ENCODE data around the gene CD8B2. TPM values are rescaled to one million over a fixed set of nuclear protein-coding genes. Genes with fewer than 3 reads are reported as not detected.
"Not testable (repeated sequence)": the region's sequence is repeated elsewhere in the genome, so short reads cannot be mapped to it uniquely, and the experiment has no call there.

CD8B2 gene
- total RNA-seq, 4 donors from 2014 or later, result not detected

DNA sequence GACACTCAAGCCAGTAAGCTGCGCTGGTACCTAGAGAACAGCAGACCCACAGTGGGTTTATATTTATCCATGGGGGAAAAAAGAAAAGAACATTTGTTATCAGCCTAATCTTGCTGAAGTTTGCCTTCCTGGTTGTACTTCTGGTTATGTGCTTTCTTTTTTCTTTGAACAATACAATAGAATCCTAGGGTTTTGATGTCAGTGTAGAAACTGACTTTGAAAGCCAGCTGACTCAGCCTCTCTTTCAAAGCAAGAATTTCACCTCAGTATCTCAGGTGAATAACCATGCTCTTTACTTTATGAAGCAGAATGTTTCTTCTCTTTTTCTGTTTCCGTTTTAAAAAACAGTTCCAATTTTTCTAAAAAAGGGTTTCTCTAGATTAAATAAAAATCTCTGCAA, 78.4 kb downstream of the CD8B2 start:
- H3K9me3 ChIP-seq, result no peaks in the 10 kb centered on the region
- TF ChIP-seq EP300 (IDR thresholded peaks at IDR 0.05) (no peak), POLR2A (IDR thresholded peaks at IDR 0.05) (no peak)
- TF ChIP-seq, protein P1, sequence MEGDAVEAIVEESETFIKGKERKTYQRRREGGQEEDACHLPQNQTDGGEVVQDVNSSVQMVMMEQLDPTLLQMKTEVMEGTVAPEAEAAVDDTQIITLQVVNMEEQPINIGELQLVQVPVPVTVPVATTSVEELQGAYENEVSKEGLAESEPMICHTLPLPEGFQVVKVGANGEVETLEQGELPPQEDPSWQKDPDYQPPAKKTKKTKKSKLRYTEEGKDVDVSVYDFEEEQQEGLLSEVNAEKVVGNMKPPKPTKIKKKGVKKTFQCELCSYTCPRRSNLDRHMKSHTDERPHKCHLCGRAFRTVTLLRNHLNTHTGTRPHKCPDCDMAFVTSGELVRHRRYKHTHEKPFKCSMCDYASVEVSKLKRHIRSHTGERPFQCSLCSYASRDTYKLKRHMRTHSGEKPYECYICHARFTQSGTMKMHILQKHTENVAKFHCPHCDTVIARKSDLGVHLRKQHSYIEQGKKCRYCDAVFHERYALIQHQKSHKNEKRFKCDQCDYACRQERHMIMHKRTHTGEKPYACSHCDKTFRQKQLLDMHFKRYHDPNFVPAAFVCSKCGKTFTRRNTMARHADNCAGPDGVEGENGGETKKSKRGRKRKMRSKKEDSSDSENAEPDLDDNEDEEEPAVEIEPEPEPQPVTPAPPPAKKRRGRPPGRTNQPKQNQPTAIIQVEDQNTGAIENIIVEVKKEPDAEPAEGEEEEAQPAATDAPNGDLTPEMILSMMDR (IDR thresholded peaks at IDR 0.05), result no peak
- H3K36me3 ChIP-seq, result no peaks in the 10 kb centered on the region
- H3K4me1 ChIP-seq, result peaks cover 0 to 21% (median 0%) of the 10 kb centered on the region in 4 donors
- DNase-seq (ENCODE audit: low spot score in 2 of 2), result no peak
- 77 to 81% methylated on average over 2 of the region's 2 CpGs for WGBS, 2 donors
- H3K27me3 ChIP-seq, result no peaks in the 10 kb centered on the region
- no peak overlapping the region for H3K27ac ChIP-seq
- no peak overlapping the region for H3K4me3 ChIP-seq

DNA sequence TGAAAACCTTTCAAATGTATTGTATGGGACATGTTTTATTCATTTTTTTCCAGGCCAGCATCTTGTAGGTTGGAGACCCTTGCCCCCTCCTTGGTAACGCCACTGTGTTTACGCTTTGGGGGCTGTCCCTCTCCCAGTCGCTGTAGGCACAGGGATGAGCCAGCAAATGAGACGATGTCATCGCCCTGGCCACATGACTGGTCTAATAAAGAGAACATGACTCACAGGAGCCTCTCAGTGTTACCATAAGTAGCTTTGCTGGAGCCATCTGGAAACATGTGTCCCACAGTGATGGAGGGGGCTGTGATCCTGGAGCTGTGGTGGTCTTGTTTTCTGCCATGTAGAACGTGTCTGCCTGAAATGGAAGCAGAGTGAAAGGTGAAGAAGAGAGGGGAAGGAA, 78.9 kb downstream of the CD8B2 start:
- peaks cover 0 to 21% (median 0%) of the 10 kb centered on the region in 4 donors for H3K4me1 ChIP-seq

DNA sequence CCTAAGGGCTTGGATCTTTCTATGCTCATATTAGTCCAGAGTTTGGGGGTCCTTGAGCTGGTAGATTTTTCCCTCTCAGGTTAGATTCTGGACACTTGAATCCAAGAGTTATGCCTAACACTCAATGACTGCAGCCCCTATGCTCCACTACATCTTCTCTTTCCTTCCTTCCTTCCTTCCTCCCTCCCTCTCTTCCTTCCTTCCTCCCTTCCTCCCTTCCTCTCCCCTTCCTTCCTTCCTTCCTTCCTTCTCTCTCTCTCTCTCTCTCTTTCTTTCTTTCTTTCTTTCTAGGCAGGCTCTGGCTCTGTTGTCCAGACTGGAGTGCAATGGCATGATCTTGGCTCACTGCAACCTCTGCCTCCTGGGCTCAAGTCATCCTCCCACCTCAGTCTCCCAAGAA, 79.3 kb downstream of the CD8B2 start:
- not testable (repeated sequence) for H3K27me3 ChIP-seq; H3K9me3 ChIP-seq; H3K4me3 ChIP-seq; H3K36me3 ChIP-seq; H3K27ac ChIP-seq; DNase-seq (ENCODE audit: low spot score in 2 of 2)
- H3K4me1 ChIP-seq, result peaks cover 0 to 21% (median 0%) of the 10 kb centered on the region in 4 donors

More for the DNA sequence above, 78.9 kb downstream of the CD8B2 start:
- Histone ChIP-seq H3K4me3 (no peak overlapping the region), H3K9me3 (no peaks in the 10 kb centered on the region), H3K27me3 (no peaks in the 10 kb centered on the region), H3K27ac (no peak overlapping the region), H3K36me3 (no peaks in the 10 kb centered on the region)
- 48 to 56% methylated on average over 6 of the region's 6 CpGs for WGBS, 2 donors
- no peak for DNase-seq (ENCODE audit: low spot score in 2 of 2)
- no peak for TF ChIP-seq EP300 (IDR thresholded peaks at IDR 0.05)
- TF ChIP-seq, protein P1 (IDR thresholded peaks at IDR 0.05), result no peak
- no peak for TF ChIP-seq POLR2A (IDR thresholded peaks at IDR 0.05)

DNA sequence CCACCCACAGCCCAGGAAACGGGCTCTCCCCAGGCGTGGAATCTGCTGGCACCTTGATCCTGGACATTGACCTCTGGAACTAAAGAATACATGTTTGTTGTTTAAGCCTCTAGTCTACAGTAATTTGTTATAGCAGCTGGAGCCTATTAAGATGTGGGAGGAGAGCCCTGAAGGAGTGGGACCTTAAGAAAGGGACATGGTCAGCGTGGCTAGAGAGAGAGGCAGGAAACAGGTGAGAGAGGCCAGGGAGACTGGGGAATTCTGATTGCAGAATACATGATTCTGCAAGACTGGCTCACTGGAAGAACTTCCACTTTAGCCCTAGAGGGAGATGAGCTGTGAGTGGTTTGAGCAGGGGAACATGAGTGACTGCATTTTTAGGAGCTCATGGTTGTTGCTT, 83.2 kb downstream of the CD8B2 start:
- H3K9me3 ChIP-seq, result no peaks in the 10 kb centered on the region
- H3K27ac ChIP-seq, result no peak overlapping the region
- H3K4me3 ChIP-seq, result no peak overlapping the region
- 64 to 75% methylated on average over 3 of the region's 3 CpGs for WGBS, 2 donors
- peaks cover 0 to 10% (median 0%) of the 10 kb centered on the region in 4 donors for H3K4me1 ChIP-seq
- DNase-seq (ENCODE audit: low spot score in 2 of 2), result no peak
- H3K36me3 ChIP-seq, result no peaks in the 10 kb centered on the region
- TF ChIP-seq EP300 (IDR thresholded peaks at IDR 0.05), result no peak
- TF ChIP-seq, protein P1 (IDR thresholded peaks at IDR 0.05), result no peak
- no peaks in the 10 kb centered on the region for H3K27me3 ChIP-seq

Other genes with a start within 250 kb of the CD8B2 start
- gene RGPD3, start 19.0 kb upstream of the CD8B2 start, total RNA-seq, result under 1 TPM; 0.20 to 0.84 (median 0.37) TPM

Measured in tibial nerve (tissue), 4 donors.